DMS114 treated with DMSO at 0.1 percent for 48 hours (cell line): ENCODE results near the gene ARL13B.
"Not testable (repeated sequence)": the region's sequence is repeated elsewhere in the genome, so short reads cannot be mapped to it uniquely, and the experiment has no call there.

Experiments
- DNase-seq: peaks from one replicate; lab custom pipeline; 2025; ENCODE audit not compliant: unreplicated experiment; lab: John Stamatoyannopoulos, UW

The ARL13B gene

DNA sequence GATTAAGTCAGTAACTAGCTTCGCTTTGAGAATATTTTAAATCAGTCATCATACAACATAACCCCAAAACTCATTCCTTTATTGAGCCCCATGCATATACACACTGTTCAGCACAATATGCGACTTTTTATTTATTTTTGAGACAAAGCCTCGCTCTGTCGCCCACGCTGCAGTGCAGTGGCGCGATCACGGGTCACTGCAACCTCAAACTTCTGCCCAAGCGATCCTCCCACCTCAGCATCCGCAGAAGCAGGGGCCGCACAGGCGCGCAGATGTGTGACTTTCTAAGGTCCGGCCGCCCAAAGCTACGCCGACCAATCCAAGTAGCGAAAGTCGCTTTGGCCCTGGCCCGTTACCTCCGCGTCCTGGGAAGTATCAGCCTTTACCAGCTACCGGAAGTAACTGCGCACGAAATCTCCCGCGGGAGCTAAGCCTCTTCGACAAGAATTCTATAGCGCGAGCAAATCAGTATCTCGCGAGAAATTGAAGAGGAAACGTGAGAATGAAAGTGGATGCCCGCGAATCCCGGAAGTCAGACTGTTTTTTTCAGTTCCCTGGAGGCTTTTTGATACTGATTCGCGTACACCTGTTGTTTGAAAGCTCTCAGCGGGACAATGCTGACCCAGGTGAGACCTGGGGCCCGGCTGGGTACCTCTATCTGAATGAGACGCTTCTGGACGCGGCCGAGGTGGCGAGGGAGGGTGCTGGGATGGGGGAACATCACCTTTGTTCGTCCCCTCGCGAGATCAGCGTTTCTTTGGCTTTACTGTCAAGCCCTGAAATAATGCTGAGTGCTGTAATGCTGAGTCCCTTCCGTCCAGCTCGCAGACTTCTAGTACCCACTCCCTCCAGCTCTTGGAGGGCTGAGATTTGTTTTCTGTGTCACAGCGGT, 82.8 kb downstream of the ARL13B start, which contains the start of the genes DHFR2 and NSUN3:
TSS of gene DHFR2 (minus strand) at position 404 of the 892 bp plus-strand sequence. CDS start 1,405 bp downstream, outside the sequence.
TSS of gene NSUN3 (plus strand) at position 549 of the 892 bp plus-strand sequence. CDS start at position 615, 66 bp downstream.
- DNase-seq: peak; percentile 90

DNA sequence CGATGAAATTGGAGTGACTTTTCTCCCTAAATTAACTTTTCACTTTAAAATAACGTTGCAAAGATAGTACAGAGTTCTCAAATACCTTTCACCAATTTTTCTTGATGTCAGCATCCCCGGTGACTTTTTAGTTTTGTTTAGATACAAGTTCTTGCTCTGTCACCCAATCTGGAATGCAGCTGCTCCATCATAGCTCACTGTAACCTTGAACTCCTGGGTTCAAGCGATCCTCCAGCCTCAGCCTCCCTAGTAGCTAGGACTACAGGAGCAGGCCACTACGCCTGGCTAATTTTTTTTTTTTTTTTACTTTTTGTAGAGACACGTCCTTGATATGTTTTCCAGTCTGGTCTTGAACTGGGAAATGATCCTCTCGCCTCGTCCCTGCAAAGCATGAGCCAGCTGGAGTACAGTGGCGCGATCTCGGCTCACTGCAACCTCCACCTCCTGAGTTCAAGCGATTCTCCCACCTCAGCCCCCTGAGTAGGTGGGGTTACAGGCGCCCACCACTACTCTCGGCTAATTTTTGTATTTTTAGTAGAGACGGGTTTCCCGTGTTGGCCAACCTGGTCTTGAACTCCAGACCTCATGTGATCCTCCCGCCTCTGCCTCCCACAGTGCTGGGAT, 83.7 kb downstream of the ARL13B start:
- DNase-seq: no peak

DNA sequence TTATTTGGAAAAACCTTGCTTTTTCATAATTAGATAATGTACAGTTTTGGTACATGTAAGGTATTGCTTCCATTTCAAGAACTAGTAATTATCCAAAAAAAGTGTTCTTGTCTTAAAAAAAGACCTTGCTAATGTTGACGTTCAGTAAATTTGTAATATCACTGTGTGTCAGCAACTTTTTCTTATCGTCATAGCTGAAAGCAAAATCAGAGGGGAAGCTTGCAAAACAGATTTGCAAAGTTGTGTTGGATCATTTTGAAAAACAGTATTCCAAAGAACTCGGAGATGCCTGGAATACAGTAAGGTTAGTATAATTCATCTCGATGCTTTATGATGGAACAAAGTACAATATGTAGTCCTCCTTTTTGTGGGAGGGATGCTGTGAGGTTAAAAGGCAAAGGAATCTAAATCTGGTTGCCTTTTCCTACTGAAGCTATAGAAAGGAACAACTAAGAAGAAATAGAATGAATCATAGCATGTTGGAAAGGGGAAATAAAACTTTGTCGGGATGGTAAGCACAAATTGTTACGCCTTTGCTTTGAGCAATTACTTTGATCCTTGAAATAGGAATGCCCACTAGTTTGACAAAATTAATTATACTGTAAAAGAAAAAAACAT, 84.4 kb downstream of the ARL13B start:
- no peak for DNase-seq

DNA sequence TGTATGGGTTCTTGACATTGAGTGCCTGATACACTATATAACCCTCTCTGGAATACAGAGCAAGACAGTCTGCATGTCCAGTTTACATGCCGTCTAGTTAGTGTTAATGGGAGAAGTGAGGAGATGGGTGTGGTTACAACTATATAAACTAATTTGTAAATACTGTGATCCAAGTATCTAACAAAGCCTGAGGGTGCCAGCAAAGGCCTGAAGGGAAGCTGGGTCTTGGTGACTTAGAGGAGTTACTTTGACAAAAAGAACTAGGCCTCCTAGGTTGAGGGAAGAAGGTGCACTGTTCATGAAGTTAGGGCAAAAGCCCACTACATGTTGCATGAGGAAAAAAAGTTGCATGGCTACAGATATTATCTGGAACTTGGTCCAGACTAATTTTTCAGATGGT, 85.2 kb downstream of the ARL13B start:
- DNase-seq: no peak

DNA sequence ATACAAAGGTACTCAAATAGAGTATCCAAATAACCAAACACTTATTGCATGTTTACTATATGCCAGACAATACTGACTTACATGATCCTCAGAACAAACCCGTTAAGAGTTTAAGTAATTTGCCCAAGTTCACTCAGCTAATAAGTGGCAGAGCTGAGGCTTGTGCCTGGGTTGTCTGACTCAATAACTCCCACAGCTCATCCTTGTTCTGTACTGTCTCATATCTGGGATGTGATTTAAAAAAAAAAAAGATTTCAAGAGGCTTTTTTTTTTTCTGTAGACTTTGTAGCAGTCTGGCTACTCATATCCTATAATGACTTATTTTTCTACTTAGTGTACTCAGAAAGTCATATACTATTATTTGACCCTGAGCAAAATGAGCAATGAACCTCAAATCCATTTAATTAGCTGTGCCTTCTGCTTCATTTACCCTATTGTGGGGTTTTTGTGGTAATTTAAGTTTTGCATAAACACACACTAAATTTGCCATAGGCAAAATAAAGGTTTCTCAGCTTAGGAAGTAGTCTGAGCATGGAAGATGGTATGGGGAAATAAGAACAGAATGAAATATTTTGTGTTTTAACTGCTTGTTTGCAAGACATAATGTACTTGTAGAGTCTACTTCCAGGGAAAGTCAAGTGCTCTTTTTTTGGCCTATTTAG, 86.0 kb downstream of the ARL13B start:
- no peak for DNase-seq

DNA sequence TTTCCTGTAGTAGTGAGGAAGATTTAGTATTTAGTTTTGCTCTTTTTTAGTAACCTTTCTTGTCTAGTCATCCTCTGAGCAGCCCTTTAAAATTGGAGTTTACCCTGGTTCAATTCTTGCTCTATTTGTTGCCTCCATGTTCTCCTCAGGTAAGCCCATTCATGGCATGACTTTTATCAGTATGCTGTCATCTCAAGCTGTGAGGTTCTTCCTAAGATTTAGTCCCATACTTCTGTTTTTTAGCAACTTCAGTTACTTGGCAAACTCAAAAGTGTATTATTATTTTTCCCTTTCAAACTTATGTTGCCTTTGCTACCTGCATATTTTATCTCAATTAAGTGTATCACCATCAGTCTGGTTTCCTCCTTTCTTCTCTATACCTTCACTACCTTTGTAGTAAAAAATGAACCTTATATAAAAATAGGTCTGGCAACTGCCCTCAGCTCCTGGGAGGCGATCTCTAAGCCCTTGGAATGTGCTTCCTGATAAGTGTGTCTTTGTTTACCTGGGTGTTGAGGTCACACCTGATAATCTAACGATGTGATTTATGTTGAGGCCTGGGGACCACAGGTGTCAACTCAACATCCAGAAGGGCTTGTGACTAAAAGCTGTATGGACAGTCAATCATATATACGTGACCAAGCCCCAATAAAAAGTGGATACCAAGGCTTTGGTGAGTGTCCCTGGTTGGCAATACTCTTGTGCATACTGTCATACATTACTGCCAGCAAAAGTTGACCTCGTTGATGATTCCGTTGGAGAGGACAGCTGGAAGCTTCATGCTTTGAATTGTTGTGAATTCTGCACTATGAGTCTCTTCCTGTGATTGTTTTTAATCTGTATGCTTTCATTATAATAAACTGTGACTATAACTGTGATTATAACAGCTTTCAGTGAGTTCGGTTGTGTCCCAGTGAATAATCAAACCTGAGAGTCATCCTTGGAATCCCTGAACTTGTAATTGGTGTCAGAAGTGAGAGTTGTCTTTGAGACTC, 86.8 kb downstream of the ARL13B start:
- DNase-seq: no peak

DNA sequence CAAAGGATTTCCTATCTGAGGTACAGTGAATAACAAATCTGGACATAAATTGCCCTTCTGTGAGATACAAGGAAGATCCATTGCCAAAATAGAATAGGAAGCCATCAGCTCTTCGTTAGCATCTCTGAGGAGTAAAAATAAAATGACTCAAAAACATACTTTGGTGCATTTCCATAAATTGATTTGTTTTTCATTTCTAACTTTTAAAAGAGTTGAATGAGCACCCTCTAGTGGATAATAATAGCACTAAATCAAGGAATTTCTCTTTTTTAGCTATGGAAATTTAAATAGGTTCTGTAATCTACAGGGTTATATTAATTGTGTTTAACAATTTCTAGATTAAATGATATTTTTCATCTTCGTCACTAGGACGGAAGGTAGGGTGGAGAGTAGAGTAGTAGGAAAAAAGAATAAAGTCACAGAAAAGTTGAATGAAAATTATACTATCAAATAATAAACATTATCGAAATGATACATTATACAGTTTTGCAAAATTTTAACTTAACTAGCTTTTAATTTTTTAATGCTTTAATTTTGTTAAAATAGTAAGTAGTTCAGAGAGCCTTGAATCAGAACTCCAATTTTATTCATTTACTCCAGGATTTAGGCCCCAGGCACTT, 89.3 kb downstream of the ARL13B start:
- DNase-seq: peak; percentile 16

DNA sequence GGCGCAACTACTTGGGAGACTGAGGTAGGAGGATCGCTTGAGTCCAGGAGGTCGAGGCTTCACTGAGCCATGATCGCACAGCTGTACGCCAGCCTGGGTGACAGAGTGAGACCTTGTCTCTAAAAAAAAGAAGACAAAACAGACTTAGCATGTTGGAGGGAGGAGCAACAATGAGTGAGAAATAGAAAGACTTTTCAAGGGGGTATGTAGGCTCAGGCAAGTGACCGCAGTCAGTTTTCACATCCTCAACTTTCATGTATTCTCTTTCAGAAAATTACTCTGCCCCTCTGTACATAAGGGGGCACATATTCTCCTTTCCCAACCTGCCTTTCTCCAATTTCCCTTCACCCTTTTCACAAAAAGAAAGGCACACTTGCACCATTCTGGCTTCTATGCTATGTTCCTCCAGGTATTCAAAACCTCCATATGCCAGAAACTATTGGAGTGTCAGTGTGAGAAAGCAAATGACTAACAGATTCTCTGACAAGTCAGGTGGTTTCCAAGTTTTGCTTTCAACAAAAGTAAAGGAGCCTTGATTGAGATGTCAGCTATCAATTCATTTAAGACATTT, 90.5 kb downstream of the ARL13B start:
- DNase-seq: no peak

DNA sequence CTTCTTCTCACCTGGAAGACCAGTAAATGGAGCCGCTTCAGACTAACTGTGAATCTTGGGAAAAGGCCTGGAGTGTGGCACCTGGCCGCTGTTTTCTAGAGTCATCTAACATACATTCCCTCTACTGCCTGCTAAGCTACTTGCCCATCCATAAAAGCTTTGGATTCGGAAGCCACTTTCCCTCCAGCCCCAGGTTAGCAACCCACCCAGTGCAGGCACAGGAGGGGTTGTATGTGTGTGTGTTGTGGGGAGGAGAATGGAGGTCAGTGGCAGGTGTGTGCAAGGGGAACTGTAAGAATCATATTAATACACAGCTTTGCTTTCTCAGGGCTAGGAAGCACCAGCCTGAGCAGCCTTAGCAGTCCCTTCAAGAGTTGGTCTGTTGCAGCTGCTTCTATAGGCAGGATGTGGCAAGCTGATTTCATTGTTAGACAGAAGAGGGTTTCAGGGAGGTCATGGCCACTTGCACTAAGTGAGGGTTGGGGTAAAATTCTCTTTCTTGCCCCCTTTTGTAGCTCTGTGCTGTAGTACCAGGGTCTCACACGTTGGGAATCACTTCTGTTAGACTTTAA, 91.8 kb downstream of the ARL13B start:
- no peak for DNase-seq

DNA sequence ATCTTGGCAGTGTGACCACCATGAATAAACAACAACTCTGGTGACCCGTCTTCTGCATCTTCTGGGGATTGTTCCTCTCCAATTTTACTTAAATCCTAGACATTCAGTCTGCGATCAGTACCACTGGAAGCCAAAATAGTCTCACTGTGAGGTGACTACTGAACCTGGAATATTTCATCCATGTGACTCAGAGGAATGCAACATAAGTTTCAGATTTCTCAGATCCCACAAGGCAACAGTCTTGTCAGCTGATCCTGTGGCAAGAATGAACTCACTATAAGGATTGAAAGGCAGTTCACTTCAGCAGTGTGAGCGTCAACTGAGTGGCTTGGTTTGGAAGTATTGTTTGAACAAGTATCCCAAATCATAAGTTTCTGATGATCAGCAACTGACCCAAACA, 96.1 kb downstream of the ARL13B start:
- no peak for DNase-seq

DNA sequence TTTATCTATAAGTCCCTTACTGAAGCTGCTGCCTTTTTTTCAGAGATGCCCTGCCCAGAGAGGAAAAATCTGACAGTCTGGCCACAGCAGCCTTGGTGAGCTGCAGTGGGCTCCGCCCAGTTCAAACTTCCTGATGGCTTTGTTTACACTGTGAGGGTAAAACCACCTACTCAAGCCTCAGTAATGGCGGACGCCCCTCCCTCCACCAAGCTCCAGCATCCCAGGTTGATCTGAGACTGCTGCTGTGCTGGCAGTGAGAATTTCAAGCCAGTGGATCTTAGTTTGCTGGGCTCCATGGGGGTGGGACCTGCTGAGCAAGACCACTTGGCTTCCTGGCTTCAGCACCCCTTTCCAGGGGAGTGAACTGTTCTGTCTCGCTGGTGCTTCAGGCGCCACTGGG, 100.6 kb downstream of the ARL13B start:
- not testable (repeated sequence) for DNase-seq

DNA sequence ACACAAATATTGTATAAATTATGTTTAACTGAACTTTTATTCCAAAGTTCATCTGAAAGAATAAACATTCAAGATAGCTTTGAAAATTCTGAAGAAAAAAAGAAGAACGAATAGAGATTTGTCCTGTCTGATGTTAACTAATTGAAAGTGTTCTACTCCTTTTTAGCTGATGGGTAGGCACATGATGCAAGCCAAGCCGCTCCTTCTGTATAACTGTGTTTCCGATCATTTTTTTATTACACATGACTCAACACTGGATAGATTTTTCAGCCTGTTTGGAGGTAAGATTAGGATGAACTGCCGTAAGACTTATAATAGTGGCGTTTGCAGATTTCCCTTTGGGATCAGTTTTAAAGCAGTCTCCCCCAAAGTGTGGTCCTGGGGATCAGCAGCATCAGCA, 101.9 kb downstream of the ARL13B start:
- DNase-seq: no peak

DNA sequence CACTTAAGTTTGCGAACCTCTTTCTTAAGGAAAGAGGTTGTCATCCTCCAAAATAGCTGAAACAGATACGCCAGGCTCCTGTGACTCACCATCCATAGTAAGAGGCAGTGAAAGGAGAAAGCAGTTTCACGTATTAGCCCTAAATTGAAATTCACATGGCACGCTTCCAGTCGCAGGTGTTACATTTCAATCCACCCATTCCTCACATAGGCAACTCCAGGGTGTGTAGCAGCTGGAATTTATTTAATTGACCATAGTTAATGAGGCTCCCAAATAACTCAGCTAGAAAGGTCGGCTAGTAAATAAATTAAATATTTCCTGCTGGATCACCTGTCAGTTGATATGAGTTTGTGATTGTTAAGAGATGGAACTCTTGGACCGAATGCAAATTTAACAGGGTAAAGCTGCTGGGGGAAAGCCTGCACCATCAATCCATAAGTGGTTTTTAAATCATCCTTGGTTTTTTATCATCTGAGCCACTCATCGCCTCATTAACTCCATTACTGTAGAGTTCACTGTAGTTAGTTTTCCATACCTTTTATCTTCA, 102.5 kb downstream of the ARL13B start:
- no peak for DNase-seq

DNA sequence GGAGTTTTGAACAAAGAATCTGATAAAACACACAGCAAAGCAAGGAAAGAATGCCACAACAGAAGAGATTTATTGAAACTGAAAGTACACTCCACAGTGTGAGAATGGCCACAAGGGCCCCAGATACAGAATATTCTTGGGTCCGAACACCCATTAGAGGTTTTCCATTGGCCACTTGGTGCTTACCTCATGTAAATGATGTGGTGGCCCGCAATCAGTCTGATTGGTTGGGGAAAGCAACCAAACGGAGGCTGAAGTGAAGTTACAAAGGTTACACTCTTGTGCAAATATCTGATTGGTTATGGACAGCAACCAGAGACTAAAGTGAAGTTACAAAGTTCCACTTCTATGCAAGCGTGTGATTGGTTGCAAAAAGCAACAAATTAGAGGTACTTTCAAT, 103.3 kb downstream of the ARL13B start:
- no peak for DNase-seq

DNA sequence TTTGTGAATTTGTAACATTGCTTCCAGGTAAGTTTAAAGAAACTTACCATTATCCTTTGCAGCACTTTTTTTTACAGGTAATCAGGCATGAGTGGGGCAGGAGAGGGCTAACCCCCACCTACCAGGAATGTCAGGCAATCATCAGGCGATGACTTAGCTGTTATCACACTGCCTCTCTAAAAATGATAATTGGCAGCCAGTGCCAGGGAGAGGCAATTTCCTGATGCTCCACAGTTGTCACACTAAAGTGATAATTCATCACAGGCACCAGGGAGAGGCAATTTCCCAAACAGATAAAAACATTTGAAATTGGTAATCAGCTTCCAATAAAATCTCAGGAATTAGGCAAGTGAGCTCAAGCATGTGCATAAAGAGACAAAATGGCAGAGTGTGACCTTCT, 109.2 kb downstream of the ARL13B start:
- no peak for DNase-seq

DNA sequence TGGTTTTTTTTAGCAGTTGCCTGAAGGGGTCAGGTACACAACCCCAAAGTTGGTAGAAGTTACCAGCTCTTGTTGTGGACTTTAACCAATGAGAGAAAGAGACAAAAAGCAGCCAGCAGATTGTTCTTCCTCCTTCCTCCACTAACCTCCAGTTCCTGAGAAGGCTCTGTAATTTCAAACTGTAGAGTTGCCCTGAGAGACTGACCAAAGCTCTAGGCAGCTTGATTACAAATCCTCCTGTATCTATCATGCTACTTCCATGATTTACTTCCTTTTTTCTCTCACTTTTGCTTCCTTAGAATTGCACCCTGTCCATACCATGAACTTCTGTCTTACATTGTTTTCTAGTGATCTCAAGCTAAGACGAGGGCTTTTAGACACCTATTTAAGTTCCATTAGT, 112.1 kb downstream of the ARL13B start:
- DNase-seq: no peak

DNA sequence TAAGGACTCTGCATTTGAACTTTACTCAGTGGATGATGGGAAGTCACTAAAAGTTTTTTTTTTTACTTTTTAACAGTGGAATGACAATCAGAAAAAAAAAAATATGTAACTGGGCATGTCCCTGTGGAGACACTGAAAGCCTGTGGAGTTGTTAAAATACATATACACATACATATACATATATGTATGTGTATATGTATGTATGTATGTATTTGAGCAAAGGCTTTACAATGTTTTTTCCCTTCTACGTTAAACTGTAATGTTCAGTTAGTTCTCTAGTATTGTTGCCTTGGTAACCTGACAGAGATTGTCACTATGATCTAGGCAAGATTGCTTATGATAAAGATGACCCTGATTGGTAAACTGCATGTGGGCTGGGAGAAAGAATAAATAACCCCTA, 113.2 kb downstream of the ARL13B start:
- DNase-seq: no peak

DNA sequence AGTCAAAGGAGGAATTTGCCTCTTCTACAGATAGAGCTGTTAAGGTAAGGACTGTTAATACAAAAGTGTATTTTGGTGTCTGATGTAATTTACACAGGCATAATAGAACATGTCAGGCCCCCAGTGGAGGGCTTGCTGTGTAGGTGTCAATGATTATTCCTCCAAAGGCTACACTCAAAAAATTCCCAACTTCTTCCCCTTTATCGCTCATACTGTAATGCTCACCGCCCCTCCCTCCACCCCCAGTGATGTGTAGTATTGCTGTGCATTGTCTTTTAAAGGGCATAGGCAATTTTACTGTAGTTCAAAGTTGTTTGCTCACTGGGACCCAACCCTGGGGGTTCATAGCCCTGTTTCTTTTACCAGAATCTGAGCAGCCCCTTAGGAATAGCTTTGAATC, 115.2 kb downstream of the ARL13B start:
- DNase-seq: no peak

DNA sequence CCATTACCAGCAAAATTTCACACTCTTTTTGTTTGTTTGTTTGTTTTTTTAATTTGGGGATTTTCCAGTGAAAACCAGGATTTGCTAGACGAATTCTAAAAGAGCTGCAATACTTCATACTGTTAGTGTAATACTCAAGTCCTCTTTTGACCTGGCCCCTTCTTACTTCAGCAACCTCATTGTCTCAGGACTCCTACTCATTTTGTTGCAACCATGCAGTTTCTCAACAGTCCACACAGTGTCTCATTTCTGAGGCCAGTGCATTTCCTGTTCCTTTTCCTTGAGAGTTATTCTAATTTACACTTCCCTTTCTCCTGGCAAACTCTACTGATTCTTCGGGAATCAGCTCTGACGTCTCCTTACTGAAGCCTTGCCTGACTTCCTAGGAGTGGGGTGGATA, 118.5 kb downstream of the ARL13B start:
- DNase-seq: no peak
